Small intestine (tissue), 16 donors: ENCODE data around the gene INTS13. TPM values are rescaled to one million over a fixed set of nuclear protein-coding genes. Genes with fewer than 3 reads are reported as not detected.

Experiments
- DNase-seq, 2 donors: peaks; one replicate each; pipeline versions ENCODE4 v3.0.0 to v3.0.0-alpha.2; 2013
- FAIRE-seq: peaks from 2 replicates; lab custom pipeline; 2012; peaks lifted over from hg19 to GRCh38; lab: Jason Lieb, UNC
- H3K27ac ChIP-seq, 3 donors: one replicate each; pipeline ENCODE4 v1.5.1; 2013; ENCODE audit warnings: low read length in 2 of 3, mild to moderate bottlenecking in 2 of 3, control low read depth in 1 of 3, inconsistent platforms in 1 of 3, low read depth in 1 of 3, moderate library complexity in 1 of 3
- H3K27me3 ChIP-seq, 3 donors: one replicate each; pipeline ENCODE4 v1.6.1; 2013; ENCODE audit warnings: low read length in 3 of 3, inconsistent platforms in 1 of 3; ENCODE audit not compliant: control insufficient read depth in 3 of 3, insufficient read depth in 3 of 3
- H3K36me3 ChIP-seq, 3 donors: one replicate each; pipeline ENCODE4 v1.6.1; 2013; ENCODE audit warnings: low read length in 3 of 3, inconsistent platforms in 1 of 3, low read depth in 1 of 3, mild to moderate bottlenecking in 1 of 3, moderate library complexity in 1 of 3; ENCODE audit not compliant: control insufficient read depth in 3 of 3, insufficient read depth in 2 of 3
- H3K4me1 ChIP-seq, 3 donors: one replicate each; pipeline ENCODE4 v1.6.1; 2013; ENCODE audit warnings: low read length in 2 of 3, inconsistent platforms in 1 of 3, low read depth in 1 of 3, mild to moderate bottlenecking in 1 of 3, moderate library complexity in 1 of 3; ENCODE audit not compliant: control insufficient read depth in 3 of 3, insufficient read depth in 2 of 3
- H3K4me3 ChIP-seq, 3 donors: one replicate each; pipeline ENCODE4 v1.5.1; 2013; ENCODE audit warnings: low read length in 3 of 3, control low read depth in 1 of 3, inconsistent platforms in 1 of 3, low read depth in 1 of 3, mild to moderate bottlenecking in 1 of 3, moderate library complexity in 1 of 3
- H3K9me3 ChIP-seq, 2 donors: one replicate each; pipeline ENCODE4 v1.6.1; 2013; ENCODE audit warnings: low read depth in 1 of 2, low read length in 1 of 2; ENCODE audit not compliant: control insufficient read depth in 2 of 2, insufficient read depth in 1 of 2
- WGBS, 3 donors: extraction: QIAGEN DNeasy Blood & Tissue Kit; methylation state at CpG; one replicate each; pipeline ENCODE4 v1.1.7; 2013; 5-methylcytosine and 5-hydroxymethylcytosine counted together
- long read RNA-seq, 10 donors: transcript quantifications; one replicate each; lab custom pipeline, GENCODE V29; 2026
- polyA plus RNA-seq, 4 donors: library from polyadenylated mRNA; stranded (reverse) in 3 of 4; unstranded in 1 of 4; fragments of 200-250 nt in 3 of 4; fragments of 120-200 nt in 1 of 4; gene quantifications; one replicate each; pipeline versions ENCODE4 v1.2.1 to v1.2.3, GENCODE V29; 2013
- donor health status: healthy with polysubstance abuse.
- donor health status: control.
- donor health status: control.
- donor health status: Bipolar disorder and iron deficiency.
- donor health status: healthy.

INTS13 gene, protein sequence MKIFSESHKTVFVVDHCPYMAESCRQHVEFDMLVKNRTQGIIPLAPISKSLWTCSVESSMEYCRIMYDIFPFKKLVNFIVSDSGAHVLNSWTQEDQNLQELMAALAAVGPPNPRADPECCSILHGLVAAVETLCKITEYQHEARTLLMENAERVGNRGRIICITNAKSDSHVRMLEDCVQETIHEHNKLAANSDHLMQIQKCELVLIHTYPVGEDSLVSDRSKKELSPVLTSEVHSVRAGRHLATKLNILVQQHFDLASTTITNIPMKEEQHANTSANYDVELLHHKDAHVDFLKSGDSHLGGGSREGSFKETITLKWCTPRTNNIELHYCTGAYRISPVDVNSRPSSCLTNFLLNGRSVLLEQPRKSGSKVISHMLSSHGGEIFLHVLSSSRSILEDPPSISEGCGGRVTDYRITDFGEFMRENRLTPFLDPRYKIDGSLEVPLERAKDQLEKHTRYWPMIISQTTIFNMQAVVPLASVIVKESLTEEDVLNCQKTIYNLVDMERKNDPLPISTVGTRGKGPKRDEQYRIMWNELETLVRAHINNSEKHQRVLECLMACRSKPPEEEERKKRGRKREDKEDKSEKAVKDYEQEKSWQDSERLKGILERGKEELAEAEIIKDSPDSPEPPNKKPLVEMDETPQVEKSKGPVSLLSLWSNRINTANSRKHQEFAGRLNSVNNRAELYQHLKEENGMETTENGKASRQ
- 10 to 100 TPM; 14.6 to 19.4 (median 17.9) TPM for polyA plus RNA-seq
- long read RNA-seq, donor 1, partial matches to known transcripts: 0 of 1 reads
- long read RNA-seq, donor 1, other reads (novel, unspliced or antisense): 0 of 1 reads
- long read RNA-seq, donor 2, partial matches to known transcripts: 39 of 40 reads
- long read RNA-seq, donor 2, other reads (novel, unspliced or antisense): 0 of 40 reads
- long read RNA-seq, donor 3, partial matches to known transcripts: 0 of 1 reads
- long read RNA-seq, donor 3, other reads (novel, unspliced or antisense): 0 of 1 reads
- long read RNA-seq, donor 4: 0 reads
- long read RNA-seq, donor 5, partial matches to known transcripts: 0 of 1 reads
- long read RNA-seq, donor 5, other reads (novel, unspliced or antisense): 0 of 1 reads
- long read RNA-seq, donor 6: 0 reads
- long read RNA-seq, donor 7: 0 reads
- long read RNA-seq, donor 8: 0 reads
- long read RNA-seq, donor 9: 0 reads
- long read RNA-seq, donor 10, partial matches to known transcripts: 11 of 13 reads
- long read RNA-seq, donor 10, other reads (novel, unspliced or antisense): 0 of 13 reads

DNA sequence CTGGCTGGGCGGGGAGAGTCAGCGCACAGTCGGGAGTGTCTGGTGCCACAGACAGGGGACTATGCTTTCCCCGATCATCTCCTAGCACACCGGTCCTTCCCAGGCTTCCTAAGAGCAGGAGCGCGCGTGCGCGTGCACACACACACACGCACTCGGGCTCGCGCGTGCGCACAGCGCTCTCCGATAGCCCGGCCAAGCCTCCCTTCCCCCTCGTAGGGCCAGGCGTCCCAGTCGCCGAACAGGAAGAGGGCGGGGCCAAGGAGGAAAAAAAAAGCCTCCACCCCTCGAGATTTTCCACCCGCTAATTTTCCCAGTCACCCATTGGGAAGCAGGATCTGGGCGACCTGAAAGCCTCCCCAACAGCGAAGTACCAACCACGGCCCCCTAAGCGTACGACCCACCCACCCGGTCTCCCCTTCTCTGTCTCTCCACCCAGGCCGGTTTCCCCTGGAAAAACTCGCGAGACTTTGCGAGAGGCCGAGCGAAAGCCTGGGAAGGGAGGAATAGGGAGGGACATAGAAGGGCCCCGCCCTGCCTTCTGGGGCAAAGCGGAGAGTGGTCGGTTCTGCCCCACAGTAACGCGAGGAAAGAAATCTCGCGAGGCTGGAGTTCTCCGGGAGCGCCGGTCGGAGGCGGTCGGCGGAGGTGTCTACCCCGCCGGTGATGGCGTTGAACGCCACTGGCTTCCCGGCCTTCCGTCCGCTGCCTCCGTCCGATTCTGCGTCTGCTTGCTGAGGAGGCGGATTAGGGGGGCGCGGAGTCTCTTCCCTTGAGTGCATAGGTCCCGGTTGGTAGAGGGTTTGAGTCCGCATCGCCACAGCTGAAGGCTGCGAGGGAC lies at the start of gene INTS13, which contains the start of gene FGFR1OP2:
Gene INTS13, minus strand, starts transcription at position 119 of the 838 bp plus-strand sequence. CDS start 1,178 bp downstream, outside the sequence.
Gene FGFR1OP2, plus strand, starts transcription at position 608 of the 838 bp plus-strand sequence. CDS start 15,689 bp downstream, outside the sequence.
- FAIRE-seq (no peak), DNase-seq (peak; percentile 99)
- Histone ChIP-seq H3K27ac (peak within 1 kb of the TSS; percentile 88 to 98 (median 97)), H3K27me3 (no peaks in the 10 kb centered on the region), H3K4me1 (peaks cover 0 to 3% (median 2%) of the 10 kb centered on the region in 3 donors), H3K9me3 (no peaks in the 10 kb centered on the region), H3K36me3 (peaks cover 0 to 2% (median 0%) of the 10 kb centered on the region in 3 donors), H3K4me3 (peak within 1 kb of the TSS; percentile 87 to 98 (median 91))
- 0 to 1% (median 1%) methylated on average over 61 to 69 of the region's 69 CpGs for WGBS, 3 donors

DNA sequence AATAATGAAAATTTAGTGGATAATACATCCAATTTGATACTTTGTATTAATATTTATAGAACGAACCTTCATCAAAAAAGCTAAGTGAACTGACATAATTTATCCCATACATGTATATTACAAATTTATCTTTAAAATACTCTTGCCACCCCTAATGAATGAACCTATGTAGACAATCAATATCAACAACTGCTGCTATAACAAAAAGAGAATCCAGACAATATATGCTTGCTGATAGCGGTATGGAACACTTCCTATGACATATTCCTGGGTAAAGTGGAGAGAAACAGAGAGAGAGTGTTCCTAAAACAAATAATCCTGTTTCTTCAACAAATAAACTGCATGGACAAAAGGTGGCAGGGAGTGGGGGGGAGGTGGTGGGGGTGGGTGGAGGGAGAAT lies 45.1 kb upstream of the INTS13 start:
- Histone ChIP-seq H3K27me3 (no peaks in the 10 kb centered on the region), H3K4me3 (no peak overlapping the region), H3K9me3 (no peaks in the 10 kb centered on the region), H3K36me3 (peaks cover 0 to 33% (median 0%) of the 10 kb centered on the region in 3 donors), H3K4me1 (no peaks in the 10 kb centered on the region), H3K27ac (no peak overlapping the region)
- DNase-seq (no peak), FAIRE-seq (no peak)
- 96 to 100% (median 97%) methylated on average over 2 of the region's 2 CpGs for WGBS, 3 donors

DNA sequence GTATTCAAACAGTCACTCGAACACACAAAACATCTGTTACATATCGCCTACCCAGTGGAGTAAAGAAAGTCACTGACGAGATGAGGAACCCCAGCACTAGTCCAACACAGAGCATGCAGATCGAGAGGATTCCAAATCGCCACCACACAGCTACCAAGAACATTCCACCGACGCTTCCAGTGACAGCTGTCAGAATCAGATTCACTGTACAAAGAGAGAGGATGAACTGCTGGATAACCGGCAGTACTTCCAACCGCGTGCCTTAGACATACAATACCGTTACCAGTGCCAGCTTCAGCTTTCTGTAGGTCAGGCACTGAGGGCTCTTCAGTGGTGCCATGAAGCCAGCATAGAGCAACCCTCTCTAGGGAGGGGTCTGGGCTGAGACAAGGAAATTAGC lies 42.0 kb upstream of the INTS13 start:
- H3K4me1 ChIP-seq: no peaks in the 10 kb centered on the region
- FAIRE-seq: no peak
- H3K36me3 ChIP-seq: peaks cover 0 to 20% (median 7%) of the 10 kb centered on the region in 3 donors
- H3K4me3 ChIP-seq: no peak overlapping the region
- DNase-seq: no peak
- no peaks in the 10 kb centered on the region for H3K27me3 ChIP-seq
- H3K9me3 ChIP-seq: no peaks in the 10 kb centered on the region
- WGBS, 3 donors: 93 to 97% (median 94%) methylated on average over 11 of the region's 11 CpGs
- H3K27ac ChIP-seq: no peak overlapping the region

DNA sequence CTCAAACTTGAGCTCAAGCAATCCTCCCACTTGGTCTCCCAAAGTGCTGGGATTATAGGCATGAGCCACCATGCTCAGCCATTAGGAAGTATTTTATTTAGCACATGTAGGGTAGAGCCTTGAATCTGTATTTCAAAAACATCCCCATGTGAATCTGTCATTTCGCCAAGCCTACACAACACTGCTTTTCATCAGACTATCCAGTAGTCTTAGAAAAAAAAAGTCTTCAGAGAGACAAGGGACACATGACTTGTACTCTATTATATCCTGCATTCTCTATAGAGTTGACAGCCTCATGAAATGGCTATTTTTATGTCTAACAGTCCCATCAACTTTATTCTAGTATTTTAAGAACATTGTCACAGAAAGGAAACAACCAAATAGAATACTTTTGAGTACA lies 41.0 kb upstream of the INTS13 start:
- H3K27me3 ChIP-seq: no peaks in the 10 kb centered on the region
- H3K36me3 ChIP-seq: peaks cover 2 to 19% (median 10%) of the 10 kb centered on the region in 3 donors
- FAIRE-seq (no peak), DNase-seq (no peak)
- 88 to 94% (median 93%) methylated on average over 1 of the region's 1 CpG for WGBS, 3 donors
- no peak overlapping the region for H3K27ac ChIP-seq
- H3K4me3 ChIP-seq: no peak overlapping the region
- no peaks in the 10 kb centered on the region for H3K4me1 ChIP-seq
- no peaks in the 10 kb centered on the region for H3K9me3 ChIP-seq

DNA sequence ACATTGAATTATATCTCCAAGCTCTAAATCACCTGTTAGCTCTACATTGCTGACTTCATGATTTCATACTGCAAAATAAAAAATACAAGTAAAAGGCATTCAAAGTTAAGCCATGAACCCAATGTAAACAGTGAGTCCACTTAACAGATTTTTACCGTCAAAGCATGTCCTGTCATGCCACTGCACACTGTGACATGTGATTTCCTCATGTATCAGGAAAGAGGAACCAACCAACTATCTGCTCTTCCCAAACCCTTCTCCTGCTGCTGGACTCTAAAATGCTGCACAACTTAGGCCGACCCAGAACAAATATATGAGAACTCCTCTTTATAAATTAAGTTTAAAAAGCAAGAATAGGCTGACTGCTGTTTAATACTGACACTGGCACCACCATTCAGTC lies 38.9 kb upstream of the INTS13 start:
- H3K4me3 ChIP-seq: no peak overlapping the region
- no peak for DNase-seq
- no peak for FAIRE-seq
- no peak overlapping the region for H3K27ac ChIP-seq
- H3K9me3 ChIP-seq: no peaks in the 10 kb centered on the region
- H3K4me1 ChIP-seq: no peaks in the 10 kb centered on the region
- H3K27me3 ChIP-seq: no peaks in the 10 kb centered on the region
- 86 to 98% (median 95%) methylated on average over 2 of the region's 2 CpGs for WGBS, 3 donors
- peaks cover 8 to 24% (median 16%) of the 10 kb centered on the region in 3 donors for H3K36me3 ChIP-seq

DNA sequence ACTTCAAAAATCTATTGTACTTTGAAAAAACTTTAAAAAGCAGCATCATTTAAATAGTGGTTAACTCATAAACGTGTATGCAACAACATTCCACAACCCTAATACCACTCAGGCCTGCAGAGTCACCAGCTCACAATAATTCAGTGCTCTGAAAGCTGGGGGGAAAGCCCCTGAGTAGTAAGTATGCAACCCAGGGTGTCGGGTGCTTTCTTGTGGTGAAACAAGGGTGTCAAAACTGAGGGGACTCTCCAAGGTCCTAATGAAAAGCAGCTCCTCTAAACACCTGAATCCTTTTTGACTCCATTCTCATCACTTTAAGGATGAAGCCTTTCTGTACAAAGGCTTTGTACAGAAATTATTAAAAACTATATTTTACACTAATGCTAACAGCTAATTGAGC lies 34.2 kb upstream of the INTS13 start:
- FAIRE-seq (no peak), DNase-seq (no peak)
- 65 to 76% (median 65%) methylated on average over 2 of the region's 2 CpGs for WGBS, 3 donors
- Histone ChIP-seq H3K9me3 (no peaks in the 10 kb centered on the region), H3K4me1 (no peaks in the 10 kb centered on the region), H3K27me3 (no peaks in the 10 kb centered on the region), H3K4me3 (no peak overlapping the region), H3K36me3 (peaks cover 9 to 21% (median 20%) of the 10 kb centered on the region in 3 donors), H3K27ac (no peak overlapping the region)

DNA sequence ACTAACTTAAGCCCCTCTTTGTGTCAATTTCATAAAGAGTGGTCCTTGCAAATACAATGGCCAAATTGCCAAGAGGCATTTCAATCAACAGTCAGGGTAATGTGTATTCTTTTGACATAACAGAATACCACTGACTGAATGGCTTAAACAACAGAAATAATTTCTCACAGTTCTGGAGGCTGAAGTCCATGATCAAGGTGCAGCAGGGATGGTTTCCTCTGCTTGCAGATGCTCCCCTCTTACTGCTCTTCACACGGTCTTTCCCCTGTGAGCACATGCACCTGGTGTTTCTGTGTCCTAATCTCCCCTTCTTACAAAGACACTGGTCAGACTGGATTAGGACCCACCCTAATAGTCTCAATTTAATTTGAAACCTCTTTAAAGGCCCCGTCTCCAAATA lies 32.4 kb upstream of the INTS13 start:
- Histone ChIP-seq H3K27me3 (no peaks in the 10 kb centered on the region), H3K27ac (no peak overlapping the region), H3K9me3 (no peaks in the 10 kb centered on the region), H3K36me3 (peaks cover 10 to 23% (median 18%) of the 10 kb centered on the region in 3 donors), H3K4me1 (no peaks in the 10 kb centered on the region), H3K4me3 (no peak overlapping the region)
- 97 to 100% (median 98%) methylated on average over 2 of the region's 2 CpGs for WGBS, 3 donors
- DNase-seq (no peak), FAIRE-seq (no peak)
